Mucosa of gallbladder (tissue), 1 donor: ENCODE measurements around the gene PRKD3. TPM values are rescaled to one million over a fixed set of nuclear protein-coding genes. Genes with fewer than 3 reads are reported as not detected.
"Not testable (repeated sequence)": the region's sequence is repeated elsewhere in the genome, so short reads cannot be mapped to it uniquely, and the experiment has no call there.

Source experiments
- DNase-seq: peaks from one replicate; pipeline ENCODE4 v3.0.0-alpha.2; 2020; ENCODE audit warnings: low spot score
- total RNA-seq: library from RNA; stranded (reverse); gene quantifications from one replicate; pipeline ENCODE4 v1.2.1, GENCODE V29; 2021
- donor health status: DM: no; HTN: no; CAD: no.

Gene PRKD3
- total RNA-seq, 1 donor from 2014 or later: 23.9 TPM

DNA sequence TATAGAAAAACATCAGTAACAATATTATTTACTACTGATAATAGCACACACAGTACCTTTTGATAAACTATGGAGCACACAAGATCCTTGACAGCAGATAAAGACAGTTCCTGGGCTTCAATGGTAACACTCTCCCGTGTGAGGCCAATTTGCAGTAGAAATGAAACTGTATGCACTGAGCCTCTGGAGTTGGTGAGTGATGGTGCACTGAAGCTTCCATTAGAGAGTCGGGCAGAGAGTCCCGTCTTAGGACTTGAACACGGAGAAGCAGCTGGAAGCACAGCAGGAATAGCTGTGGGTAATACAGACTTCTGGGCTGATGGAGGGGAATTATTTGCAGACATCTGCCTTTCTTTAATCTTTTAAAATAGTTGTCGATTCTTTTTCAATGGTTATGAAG lies 8.5 kb downstream of the PRKD3 start:
- no peak for DNase-seq

DNA sequence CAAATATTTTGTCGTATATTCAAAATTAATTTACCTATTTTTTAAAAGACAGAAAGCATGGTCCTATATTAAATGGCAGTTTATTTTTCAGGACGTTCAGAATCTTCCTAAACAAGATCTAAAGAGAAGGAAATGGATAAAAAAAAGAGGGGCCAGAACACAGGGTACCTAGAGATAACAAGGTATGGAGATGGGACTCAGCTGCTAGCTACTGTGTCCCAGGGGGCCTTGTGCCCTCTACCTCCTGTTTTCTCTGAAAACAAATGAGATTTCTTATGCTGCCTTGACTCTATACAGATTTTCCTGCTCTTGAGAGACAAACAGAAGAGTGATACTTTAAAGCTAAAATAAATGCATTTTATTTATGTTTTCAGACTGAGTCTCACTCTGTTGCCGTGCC lies 9.3 kb downstream of the PRKD3 start:
- no peak for DNase-seq

DNA sequence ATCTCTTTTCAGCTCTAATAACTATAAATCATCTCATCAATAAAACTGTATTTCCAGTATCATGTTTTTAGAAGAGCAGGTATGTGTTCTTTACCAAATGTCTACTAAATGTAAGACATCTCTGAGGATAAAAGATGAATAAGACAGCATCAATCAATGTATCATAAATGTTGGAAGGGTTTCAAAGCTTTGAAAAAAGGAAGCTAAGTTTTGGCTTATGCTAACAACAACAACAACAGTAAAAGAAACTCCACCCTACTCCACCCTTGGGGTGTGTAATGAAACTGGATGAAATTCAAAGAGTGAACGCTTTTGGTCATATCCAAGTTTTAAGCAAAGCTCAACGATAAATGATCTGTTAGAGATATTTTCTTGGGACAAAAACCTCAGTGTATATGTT lies 17.1 kb downstream of the PRKD3 start:
- DNase-seq: no peak

DNA sequence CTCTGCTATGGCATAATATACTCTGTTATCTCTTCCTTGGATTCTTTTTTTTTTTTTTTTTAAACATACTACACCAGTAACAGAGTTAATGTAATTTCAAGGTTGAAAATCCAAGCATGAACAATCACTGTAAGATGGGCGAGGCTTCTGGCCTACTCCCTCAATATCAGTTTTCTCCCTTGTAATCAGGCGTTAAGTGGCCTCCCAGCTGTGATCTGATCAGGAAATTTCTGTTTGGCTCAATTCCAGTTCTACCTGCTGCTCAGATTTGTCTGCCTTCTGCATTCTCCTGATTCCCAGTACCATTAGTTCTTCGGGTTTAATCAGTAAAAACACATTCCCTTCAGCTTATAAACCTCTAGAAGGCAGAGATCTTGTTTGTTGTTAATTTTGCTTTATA lies 18.6 kb downstream of the PRKD3 start:
- no peak for DNase-seq

DNA sequence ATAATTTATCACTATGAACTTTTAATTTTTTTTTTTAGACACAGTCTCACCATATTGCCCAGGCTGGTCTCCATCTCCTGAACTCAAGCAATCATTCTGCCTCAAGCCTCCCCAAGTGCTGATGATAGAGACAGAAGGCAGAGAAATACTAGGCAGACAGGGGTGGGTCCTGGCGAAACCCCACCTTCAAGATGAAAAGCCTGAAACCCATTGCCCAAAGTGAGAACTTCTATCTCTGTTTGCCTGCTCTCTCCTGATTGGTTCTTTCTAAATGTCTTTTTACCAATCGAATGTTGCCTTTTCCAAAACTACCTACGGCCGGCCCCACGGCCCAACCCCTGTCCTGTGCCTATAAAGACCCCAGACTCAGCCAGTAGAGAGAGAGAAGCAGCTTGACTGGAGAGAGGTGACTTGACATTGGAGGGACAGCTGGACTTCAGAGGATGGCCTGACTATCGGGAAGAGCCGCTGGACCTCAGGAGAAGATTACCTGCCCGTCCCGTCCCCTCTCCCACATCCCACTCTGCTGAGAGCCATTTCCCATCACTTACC lies 21.9 kb downstream of the PRKD3 start:
- DNase-seq: no peak

DNA sequence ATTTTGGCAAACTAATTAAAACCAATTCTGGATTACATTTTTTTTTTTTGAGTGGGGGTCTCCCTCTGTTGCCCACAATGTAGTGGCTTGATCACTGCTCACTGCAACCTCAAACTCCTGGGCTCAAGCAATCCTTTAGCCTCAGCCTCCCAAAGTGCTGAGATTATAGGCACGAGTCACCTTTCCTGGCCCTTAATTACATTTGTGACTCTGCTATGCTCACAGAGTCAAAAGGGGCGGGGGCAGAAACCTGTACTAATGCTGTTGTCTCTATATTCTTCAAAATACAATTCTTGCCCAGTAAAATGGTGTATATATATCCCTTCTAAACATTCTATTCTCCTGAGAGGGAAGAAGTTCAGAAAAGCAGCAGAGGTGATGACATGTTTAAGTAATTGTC lies 23.2 kb downstream of the PRKD3 start:
- no peak for DNase-seq

DNA sequence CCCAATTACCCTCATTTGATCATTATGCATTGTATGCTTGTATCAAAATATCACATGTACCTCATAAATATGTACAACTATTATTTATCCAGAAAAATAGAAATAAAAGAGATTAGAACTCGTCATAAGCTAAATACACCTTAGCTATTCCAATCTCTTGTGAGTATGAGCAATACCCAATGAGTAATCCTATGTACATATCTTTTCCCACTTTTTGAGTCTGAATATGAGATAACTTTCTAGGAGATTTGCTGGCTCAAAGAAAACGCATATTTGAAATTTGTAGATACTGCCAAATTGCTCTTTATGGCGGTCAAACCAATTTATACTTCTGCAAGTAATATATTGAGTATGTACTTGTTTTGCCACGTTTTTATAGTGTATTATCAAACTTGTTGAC lies 24.1 kb downstream of the PRKD3 start:
- DNase-seq: no peak

DNA sequence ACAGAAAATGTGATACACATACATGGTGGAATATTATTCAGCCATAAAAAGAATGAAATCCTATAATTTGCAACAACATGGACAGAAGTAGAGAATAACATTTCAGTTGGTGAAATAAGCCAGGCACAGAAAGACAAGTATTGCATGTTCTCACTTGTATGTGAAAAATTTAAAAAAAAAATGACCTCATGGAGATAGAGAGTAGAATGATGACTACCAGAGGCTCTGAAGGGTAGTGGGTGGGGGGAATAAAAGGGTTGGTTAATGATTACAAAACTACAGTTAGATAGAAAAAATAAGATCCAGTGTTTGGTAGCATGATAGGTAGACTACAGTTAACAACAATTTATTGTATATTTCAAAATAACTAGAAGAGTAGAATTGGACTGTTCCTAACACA lies 24.5 kb downstream of the PRKD3 start:
- DNase-seq: no peak

DNA sequence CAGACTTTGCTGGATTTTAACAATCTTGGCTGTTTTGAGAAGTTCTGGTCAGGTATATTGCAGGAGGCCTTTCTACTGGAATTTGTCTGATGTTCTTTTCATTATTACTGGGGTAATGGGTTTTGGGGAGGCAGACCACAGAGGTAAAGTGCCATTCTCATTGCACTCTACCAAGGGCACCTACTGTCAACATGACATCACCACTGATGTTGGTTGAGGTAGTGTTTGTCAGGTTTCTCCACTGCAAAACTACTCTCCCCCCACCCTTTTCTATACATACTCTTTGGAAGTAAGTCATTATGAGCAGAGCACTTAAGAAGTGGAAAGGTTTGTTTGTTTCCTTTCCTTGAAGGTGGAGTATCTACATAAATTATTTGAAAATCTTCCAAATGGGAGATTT lies 27.0 kb downstream of the PRKD3 start:
- no peak for DNase-seq

DNA sequence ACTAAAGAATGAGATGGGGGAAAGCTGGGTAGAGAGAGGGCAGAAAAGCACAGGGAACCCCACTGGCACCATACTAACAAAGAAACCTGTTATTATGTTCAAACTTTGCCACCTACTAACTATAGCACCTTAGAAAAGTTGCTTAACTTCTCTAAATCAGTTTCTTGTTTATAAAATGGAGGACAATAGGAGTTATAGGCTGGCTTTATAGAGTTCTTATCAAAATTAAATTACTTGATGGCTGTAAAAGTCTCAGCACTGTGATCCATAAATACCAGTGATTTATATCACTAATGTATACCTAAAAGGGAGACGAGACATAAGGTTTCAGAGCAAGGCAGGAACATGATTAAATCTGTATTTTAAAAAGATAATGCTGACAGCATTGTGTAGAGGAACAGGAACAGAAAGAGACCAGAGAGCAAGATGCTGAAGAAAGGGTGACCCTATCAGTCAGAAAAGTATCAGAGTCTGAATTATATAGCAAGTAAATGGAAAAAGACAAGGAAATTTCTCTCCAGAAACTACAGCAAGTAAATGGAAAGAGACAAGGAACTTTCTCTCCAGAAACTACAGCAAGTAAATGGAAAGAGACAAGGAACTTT lies 29.1 kb downstream of the PRKD3 start:
- no peak for DNase-seq

DNA sequence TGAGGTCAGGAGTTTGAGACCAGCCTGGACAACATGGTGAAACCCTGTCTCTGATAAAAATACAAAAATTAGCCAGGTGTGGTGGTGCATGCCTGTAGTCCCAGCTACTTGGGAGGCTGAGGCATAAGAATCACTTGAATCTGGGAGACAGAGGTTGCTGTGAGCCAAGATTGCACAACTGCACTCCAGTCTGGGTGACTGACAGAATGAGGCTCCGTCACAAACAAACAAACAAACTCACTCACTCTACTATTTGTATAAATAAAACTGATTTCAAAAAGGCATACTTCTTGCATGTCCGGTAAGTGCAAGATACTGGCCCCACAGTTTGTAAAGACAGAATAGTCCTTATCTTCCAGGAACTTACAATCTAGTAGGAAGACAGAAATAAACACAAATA lies 29.8 kb downstream of the PRKD3 start:
- not testable (repeated sequence) for DNase-seq

DNA sequence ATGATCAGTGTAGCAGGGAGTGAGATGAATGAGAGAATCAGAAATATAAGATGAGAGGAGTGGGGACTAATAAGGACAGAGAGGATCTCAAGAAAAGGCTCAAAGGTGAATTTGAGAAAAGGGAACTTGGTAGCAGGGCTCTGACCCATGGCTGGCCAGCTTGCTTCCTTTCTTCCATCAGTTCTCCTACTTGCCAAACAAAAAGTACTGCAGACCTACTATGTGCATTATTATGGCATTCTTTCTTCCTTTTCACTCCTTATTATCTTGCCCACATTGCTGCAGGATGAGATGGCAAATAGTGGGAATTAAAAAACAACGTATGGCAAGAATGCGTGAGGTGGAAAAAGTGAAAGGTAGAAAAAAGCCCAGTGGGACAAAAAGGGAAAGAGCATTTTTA lies 33.0 kb downstream of the PRKD3 start:
- no peak for DNase-seq

DNA sequence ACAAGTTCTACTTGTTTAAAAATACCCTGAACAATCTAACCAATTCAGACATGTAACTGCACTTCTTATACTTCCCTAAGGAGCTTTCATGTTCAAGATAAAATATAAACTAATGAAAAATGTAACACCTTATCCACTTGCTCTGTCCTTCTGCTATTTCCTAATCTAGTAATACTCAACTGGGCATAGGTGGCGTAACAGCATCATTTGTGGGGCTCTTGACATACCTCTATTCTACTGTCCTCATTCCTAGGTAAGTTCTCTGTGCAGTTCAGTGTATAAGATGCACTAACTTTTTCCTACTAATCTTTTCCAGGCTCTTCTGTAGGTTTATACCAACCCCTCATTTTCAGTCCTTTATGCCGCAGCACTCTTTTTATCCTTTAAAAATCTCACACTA lies 36.7 kb downstream of the PRKD3 start:
- no peak for DNase-seq

DNA sequence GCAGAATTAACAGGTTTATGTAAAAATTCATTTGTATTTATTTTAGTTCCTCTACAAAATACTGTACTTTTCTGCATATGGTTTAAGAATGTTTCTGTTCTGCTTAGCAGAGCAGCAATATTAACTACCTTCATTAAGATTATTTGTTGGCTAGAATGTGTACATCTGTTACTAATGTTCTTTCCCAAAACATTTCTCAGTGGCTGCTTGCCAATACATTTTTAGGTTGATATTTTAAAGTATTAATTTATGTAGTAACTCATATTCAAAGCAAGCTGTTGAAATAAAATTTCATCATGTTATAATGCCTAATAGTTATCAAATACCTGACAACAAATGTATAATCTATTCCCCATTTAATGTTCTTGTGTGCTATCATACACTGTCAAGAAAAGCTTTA lies 40.3 kb downstream of the PRKD3 start:
- no peak for DNase-seq

DNA sequence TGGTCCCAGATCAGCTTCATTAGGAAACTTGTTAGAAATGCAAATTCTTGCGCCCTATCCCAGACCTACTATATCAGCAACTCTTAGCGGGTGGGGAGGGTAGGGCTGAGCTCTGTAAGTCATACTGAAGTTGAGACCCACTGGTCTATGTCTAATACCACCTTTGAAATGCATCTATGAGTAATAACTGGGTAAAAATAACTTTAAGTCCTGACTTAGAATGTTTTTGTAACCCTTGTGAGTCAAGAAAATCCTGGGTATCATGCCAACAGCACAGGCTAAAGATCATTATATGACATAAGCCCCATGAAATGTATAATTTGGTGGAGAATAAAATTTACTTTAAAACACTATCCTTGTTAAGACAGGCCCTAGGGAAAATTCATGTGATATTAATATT lies 41.4 kb downstream of the PRKD3 start:
- DNase-seq: no peak

DNA sequence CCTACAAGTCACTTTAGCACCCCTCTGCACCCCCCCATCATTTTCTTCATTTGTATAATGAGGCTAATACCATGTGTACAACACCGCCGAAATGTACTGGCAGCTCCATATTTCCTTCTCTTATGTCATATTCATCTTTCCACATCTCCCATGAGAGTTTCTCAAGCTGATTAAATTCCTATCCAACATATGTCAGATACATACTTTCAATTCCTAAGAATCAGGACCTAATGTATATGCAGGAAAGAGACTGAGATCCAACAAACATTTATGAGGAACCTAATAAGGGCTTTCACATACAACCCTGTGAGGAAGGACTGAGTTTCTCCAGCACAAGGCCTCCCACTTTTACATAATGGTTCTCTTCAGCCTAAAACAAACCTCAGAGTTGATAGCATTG lies 41.9 kb downstream of the PRKD3 start:
- DNase-seq: no peak

DNA sequence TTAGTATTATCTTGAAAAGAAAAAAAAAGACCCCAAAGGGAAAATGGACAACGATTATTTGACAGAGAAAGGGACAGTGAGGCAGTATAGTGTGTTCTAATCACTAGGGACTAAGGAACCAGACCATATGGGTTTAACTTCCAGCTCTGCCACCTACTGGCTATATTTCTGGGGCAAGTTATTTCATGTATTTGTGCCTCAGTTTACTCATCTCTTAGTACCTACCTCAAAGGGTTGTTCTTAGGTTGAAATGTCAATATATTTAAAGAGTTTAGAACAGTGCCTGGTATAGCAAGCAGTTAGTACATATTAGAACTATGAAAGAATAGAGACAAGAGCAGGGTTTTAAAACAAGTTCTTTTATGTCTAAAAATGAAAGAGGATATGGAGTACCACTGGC lies 42.7 kb downstream of the PRKD3 start:
- DNase-seq: no peak

DNA sequence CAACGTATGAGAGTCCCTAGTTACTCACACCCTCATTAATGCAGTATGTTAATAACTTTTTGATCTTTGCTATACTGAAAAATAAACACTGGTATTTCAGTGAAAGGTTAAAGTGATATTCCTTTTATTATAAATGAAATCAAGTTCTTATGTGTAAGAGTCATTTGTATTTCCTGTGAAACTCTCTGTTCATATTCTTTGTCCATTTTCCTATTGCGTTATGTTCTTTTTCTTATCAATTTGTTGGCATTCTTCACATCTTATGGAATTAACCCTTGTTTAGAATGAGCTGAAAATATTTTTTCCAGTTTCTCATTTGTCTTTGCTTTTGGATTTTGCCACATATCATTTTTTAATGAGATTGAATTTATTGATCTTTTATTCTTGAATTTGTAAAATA lies 48.3 kb downstream of the PRKD3 start:
- no peak for DNase-seq

Other genes starting within 250 kb of the PRKD3 start
- 22.4 TPM for gene HEATR5B, start 240.5 kb downstream of the PRKD3 start, total RNA-seq
- gene GPATCH11, start 240.3 kb downstream of the PRKD3 start, total RNA-seq: 5.8 TPM
- gene EIF2AK2, start 167.9 kb downstream of the PRKD3 start, total RNA-seq: 28.7 TPM
- gene SULT6B1, start 136.2 kb downstream of the PRKD3 start, total RNA-seq: not detected
- gene CEBPZOS, start 128.3 kb downstream of the PRKD3 start, total RNA-seq: 45.9 TPM
- 29.2 TPM for gene CEBPZ, start 93.2 kb downstream of the PRKD3 start, total RNA-seq
- 11.4 TPM for gene NDUFAF7, start 93.2 kb downstream of the PRKD3 start, total RNA-seq
- gene QPCT, start 19.8 kb upstream of the PRKD3 start, total RNA-seq: 7.9 TPM